Left lung (tissue), 10 donors: ENCODE measurements around the gene TXNDC11. TPM values are rescaled to one million over a fixed set of nuclear protein-coding genes. Genes with fewer than 3 reads are reported as not detected.

Source experiments
- ATAC-seq: fragments of 200-7000 bp; cut with Tn5 transposase; one replicate; pipeline ENCODE4 v1.9.1; 2020; ENCODE audit warnings: moderate library complexity
- DNase-seq, 4 donors: peaks; one replicate each; pipeline ENCODE4 v3.0.0-alpha.2; 2013 to 2020
- H3K27ac ChIP-seq, 2 donors: fragments of 200-600 bp; sonication (generic) in 1 of 2; one replicate each; pipeline versions ENCODE4 v1.5.0 to v1.8.0; 2020 to 2021
- H3K27me3 ChIP-seq, 2 donors: fragments of 200-600 bp; sonication (generic) in 1 of 2; one replicate each; pipeline versions ENCODE4 v1.5.0 to v1.8.0; 2020 to 2021
- H3K36me3 ChIP-seq, 2 donors: fragments of 200-600 bp; sonication (generic) in 1 of 2; one replicate each; pipeline versions ENCODE4 v1.5.0 to v1.8.0; 2020 to 2021
- H3K4me1 ChIP-seq, 2 donors: fragments of 200-600 bp; one replicate each; pipeline ENCODE4 v1.8.0; 2021
- H3K4me3 ChIP-seq, 2 donors: fragments of 200-600 bp; sonication (generic) in 1 of 2; one replicate each; pipeline versions ENCODE4 v1.5.0 to v1.8.0; 2020 to 2021; ENCODE audit warnings: mild to moderate bottlenecking in 1 of 2
- H3K9me3 ChIP-seq, 2 donors: fragments of 200-600 bp; sonication (generic) in 1 of 2; one replicate each; pipeline versions ENCODE4 v1.5.0 to v1.8.0; 2020 to 2021
- CTCF ChIP-seq, 2 donors: fragments of 200-600 bp; sonication (generic) in 1 of 2; IDR thresholded peaks; one replicate each; pipeline versions ENCODE4 v1.5.0 to v1.8.0; 2021; ENCODE audit warnings: antibody characterized with exemption in 2 of 2
- intact Hi-C, 2 donors: fragments of 100-400 bp; cut with DNase I; formaldehyde crosslinking; loops; one replicate each; pipeline versions ENCODE4 v1.11.2 to v1.14.2; 2022
- polyA plus RNA-seq, 6 donors: library from polyadenylated mRNA; unstranded; fragments of 120-200 nt; gene quantifications; one replicate each; pipeline ENCODE4 v1.2.1, GENCODE V29; 2013; ENCODE audit not compliant: insufficient read length in 6 of 6
- total RNA-seq, 2 donors: library from RNA; stranded (reverse); fragmentation: NEBNext Ultra II Directional; extraction: Animal tissue kit (Norgen Biotek cat#: 25700); gene quantifications; one replicate each; pipeline ENCODE4 v1.2.1, GENCODE V29; 2021
- donor health status: DM: no; HTN: yes; CAD: no.
- donor health status: DM: no; HTN: no; CAD: no.

The TXNDC11 gene
- total and polyA plus RNA-seq, 8 donors = 33.9 to 76.8 (median 38.2) TPM

GRCh38 chr16:11757671-11758545 is 15.3 kb upstream of the TXNDC11 start:
- intact Hi-C loops = no loop called here
- peak overlapping the region in 1 of 2 donors; percentile 36 for H3K27ac ChIP-seq
- peaks cover 4 to 20% of the 10 kb centered on the region in 2 donors for H3K4me1 ChIP-seq
- H3K36me3 ChIP-seq = peaks cover 6 to 98% of the 10 kb centered on the region in 2 donors
- no peak for TF ChIP-seq CTCF (IDR thresholded peaks at IDR 0.05)
- no peak for DNase-seq
- no peak overlapping the region for H3K4me3 ChIP-seq
- H3K27me3 ChIP-seq = no peaks in the 10 kb centered on the region
- no peaks in the 10 kb centered on the region for H3K9me3 ChIP-seq
- ATAC-seq = peak; percentile 76

- Histone ChIP-seq H3K4me1 (peaks cover 4 to 20% of the 10 kb centered on the region in 2 donors), H3K27me3 (no peaks in the 10 kb centered on the region), H3K27ac (no peak overlapping the region), H3K4me3 (no peak overlapping the region), H3K9me3 (no peaks in the 10 kb centered on the region), H3K36me3 (peaks cover 4 to 98% of the 10 kb centered on the region in 2 donors)
- no peak for TF ChIP-seq CTCF (IDR thresholded peaks at IDR 0.05)
- DNase-seq = no peak
- no peak for ATAC-seq
- intact Hi-C loops = no loop called here
Observed at GRCh38 chr16:11756248-11756647, 13.6 kb upstream of the TXNDC11 start.

GRCh38 chr16:11755022-11755760 is 12.5 kb upstream of the TXNDC11 start:
- Histone ChIP-seq H3K9me3 (no peaks in the 10 kb centered on the region), H3K4me1 (peaks cover 4 to 20% of the 10 kb centered on the region in 2 donors), H3K36me3 (peaks cover 0 to 98% of the 10 kb centered on the region in 2 donors), H3K27me3 (no peaks in the 10 kb centered on the region), H3K4me3 (no peak overlapping the region), H3K27ac (no peak overlapping the region)
- no peak for DNase-seq
- TF ChIP-seq CTCF (IDR thresholded peaks at IDR 0.05) = no peak
- intact Hi-C loops = no loop called here
- no peak for ATAC-seq

- no peaks in the 10 kb centered on the region for H3K9me3 ChIP-seq
- intact Hi-C loops = no loop called here
- H3K4me3 ChIP-seq = no peak overlapping the region
- peaks cover 0 to 99% of the 10 kb centered on the region in 2 donors for H3K36me3 ChIP-seq
- ATAC-seq (no peak), DNase-seq (no peak)
- H3K4me1 ChIP-seq = peaks cover under 1 to 2% of the 10 kb centered on the region in 2 donors
- no peaks in the 10 kb centered on the region for H3K27me3 ChIP-seq
- no peak for TF ChIP-seq CTCF (IDR thresholded peaks at IDR 0.05)
- H3K27ac ChIP-seq = no peak overlapping the region
Observed at GRCh38 chr16:11752856-11753255, 10.2 kb upstream of the TXNDC11 start.

GRCh38 chr16:11750056-11750455 is 7.4 kb upstream of the TXNDC11 start:
- DNase-seq (no peak), ATAC-seq (no peak)
- H3K27me3 ChIP-seq = no peaks in the 10 kb centered on the region
- peaks cover 0 to 84% of the 10 kb centered on the region in 2 donors for H3K36me3 ChIP-seq
- intact Hi-C loops = no loop called here
- no peak overlapping the region for H3K27ac ChIP-seq
- no peak overlapping the region for H3K4me3 ChIP-seq
- H3K4me1 ChIP-seq = no peaks in the 10 kb centered on the region
- no peaks in the 10 kb centered on the region for H3K9me3 ChIP-seq
- TF ChIP-seq CTCF (IDR thresholded peaks at IDR 0.05) = no peak
